Adrenal gland (tissue), 5 donors: Measurements from ENCODE around the gene RNF135.

Experiments
- CTCF ChIP-seq, 6 experiments: fragments of 450-650 bp in 4 of 6; fragments of 200-600 bp in 2 of 6; sonication (generic) in 1 of 6; IDR thresholded peaks; 1 replicate in 5 of 6; 2 replicates in 1 of 6; pipeline versions ENCODE4 v1.5.1 to v1.8.0; 2016 to 2021; ENCODE audit warnings: antibody characterized with exemption in 6 of 6, mild to moderate bottlenecking in 2 of 6, moderate library complexity in 1 of 6
- POLR2A ChIP-seq, 2 donors: fragments of 450-650 bp; IDR thresholded peaks; one replicate each; pipeline ENCODE4 v1.6.1; 2017; ENCODE audit warnings: antibody characterized with exemption in 2 of 2, mild to moderate bottlenecking in 2 of 2, moderate library complexity in 1 of 2
- donor health status: DM: no; HTN: no; CAD: no.

DNA sequence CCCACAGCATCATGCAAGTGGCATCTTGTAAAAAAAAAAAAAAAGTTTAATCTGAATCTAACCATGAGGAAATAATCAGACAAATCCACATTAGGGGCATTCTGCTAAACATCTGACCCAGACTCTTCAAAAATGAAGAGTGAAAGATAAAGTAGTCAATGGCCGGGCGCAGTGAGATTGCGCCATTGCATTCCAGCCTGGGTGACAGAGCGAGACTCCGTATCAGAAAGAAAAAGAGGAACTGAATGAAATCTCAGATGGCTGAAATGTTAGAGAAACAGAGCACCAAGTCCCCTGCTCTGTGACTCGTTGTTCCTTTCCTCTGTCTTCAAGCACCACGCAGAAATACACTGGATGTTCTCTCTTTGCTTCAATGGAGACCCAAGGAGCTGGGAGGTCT is 12.7 kb upstream of the RNF135 start:
- TF ChIP-seq CTCF (IDR thresholded peaks at IDR 0.05), result no peak
- TF ChIP-seq POLR2A (IDR thresholded peaks at IDR 0.05), result no peak
